HCT116 (cell line): Measurements from ENCODE around the gene VPS4B. TPM values are rescaled to one million over a fixed set of nuclear protein-coding genes. Genes with fewer than 3 reads are reported as not detected.

Experiments used
- ATAC-seq: fragments of 200-7000 bp; cut with Tn5 transposase; 2 replicates; pipeline ENCODE4 v1.9.1; 2020; ENCODE audit warnings: mild to moderate bottlenecking, moderate library complexity
- BruUV-seq: library from RNA; stranded (reverse); fragments of 400-500 nt; replicated peaks from 2 replicates; lab custom pipeline; 2021; lab: Mats Ljungman, UMichigan
- CTCF ChIA-PET: fragments of 300-600 bp; sonication (Branson Sonifier 250); formaldehyde crosslinking; loops from one replicate; lab custom pipeline; 2021; ENCODE audit warnings: antibody characterized with exemption; lab: Charles Lee
- POLR2A ChIA-PET: fragments of 300-600, 350-600 bp; sonication (Branson Sonifier 250); formaldehyde crosslinking; loops from one replicate; lab custom pipeline; 2021; ENCODE audit warnings: antibody characterized with exemption; lab: Charles Lee
- RAD21 ChIA-PET, 2 experiments: fragments of 300-600 bp; sonication (Branson Sonifier 250); formaldehyde crosslinking; loops; one replicate each; lab custom pipeline; 2023; ENCODE audit warnings: low total read pairs in 2 of 2; ENCODE audit not compliant: uncharacterized antibody in 2 of 2, unreplicated experiment in 2 of 2, low non-redundant PET in 1 of 2; lab: Charles Lee
- DNase-seq: peaks from one replicate; pipeline ENCODE4 v3.0.0-alpha.2; 2010; ENCODE audit warnings: low read depth, low spot score
- H2AFZ ChIP-seq: fragments of 200-600 bp; shearing (Covaris generic), sonication (generic); 2 replicates; pipeline ENCODE4 v1.6.1; 2017; ENCODE audit warnings: low read depth, mixed run types, mixed read lengths, antibody characterized with exemption, low read length; ENCODE audit not compliant: poor library complexity, severe bottlenecking
- H3K27ac ChIP-seq: 2 replicates; pipeline ENCODE4 v1.5.1; 2012; ENCODE audit warnings: low read depth, low read length
- H3K27me3 ChIP-seq: fragments of 200-600 bp; sonication (generic); 2 replicates; pipeline ENCODE4 v1.6.1; 2016; ENCODE audit warnings: mixed run types, low read length, mixed read lengths; ENCODE audit not compliant: insufficient read depth
- H3K36me3 ChIP-seq, 2 experiments: fragments of 200-500 bp in 1 of 2; fragments of 200-600 bp in 1 of 2; sonication (Bioruptor generic) in 1 of 2; sonication (generic) in 1 of 2; 2 replicates each; pipeline versions ENCODE4 v1.5.1 to v1.6.1; 2014 to 2016; ENCODE audit warnings: low read length in 2 of 2, inconsistent platforms in 1 of 2, mixed read lengths in 1 of 2, mixed run types in 1 of 2; ENCODE audit not compliant: insufficient read depth in 2 of 2, control insufficient read depth in 1 of 2
- H3K4me1 ChIP-seq, 2 experiments: fragments of 200-600 bp in 1 of 2; sonication (generic) in 1 of 2; 2 replicates each; pipeline versions ENCODE4 v1.5.1 to v1.6.1; 2012 to 2017; ENCODE audit warnings: low read length in 2 of 2, inconsistent platforms in 1 of 2, mild to moderate bottlenecking in 1 of 2, mixed read lengths in 1 of 2, mixed run types in 1 of 2, moderate library complexity in 1 of 2; ENCODE audit not compliant: insufficient read depth in 2 of 2, control insufficient read depth in 1 of 2
- H3K4me2 ChIP-seq: fragments of 200-600 bp; sonication (generic); 2 replicates; pipeline ENCODE4 v1.6.1; 2017; ENCODE audit warnings: mixed run types, low read length, mixed read lengths
- H3K4me3 ChIP-seq, 2 experiments: fragments of 200-600 bp in 1 of 2; sonication (generic) in 1 of 2; replicated peaks in 1 of 2; 2 replicates each; pipeline ENCODE4 v1.5.1; 2011 to 2016; ENCODE audit warnings: low read length in 2 of 2, control low read depth in 1 of 2, low read depth in 1 of 2, mild to moderate bottlenecking in 1 of 2, mixed read lengths in 1 of 2, mixed run types in 1 of 2
- H3K79me2 ChIP-seq: fragments of 200-600 bp; sonication (generic); 2 replicates; pipeline ENCODE4 v1.6.1; 2017; ENCODE audit warnings: mild to moderate bottlenecking, mixed run types, low read length, moderate library complexity, mixed read lengths; ENCODE audit not compliant: insufficient read depth
- H3K9ac ChIP-seq: fragments of 200-600 bp; sonication (generic); 2 replicates; pipeline ENCODE4 v1.6.1; 2016; ENCODE audit warnings: low read length, mixed read lengths
- H3K9me2 ChIP-seq: fragments of 200-600 bp; sonication (generic), shearing (Covaris generic); 2 replicates; pipeline ENCODE4 v1.6.1; 2017; ENCODE audit warnings: mixed run types, mild to moderate bottlenecking, moderate library complexity; ENCODE audit not compliant: insufficient read depth
- H3K9me3 ChIP-seq, 2 experiments: fragments of 200-500 bp in 1 of 2; fragments of 200-600 bp in 1 of 2; sonication (Bioruptor generic) in 1 of 2; sonication (generic) in 1 of 2; 2 replicates each; pipeline ENCODE4 v1.6.1; 2014 to 2017; ENCODE audit warnings: low read length in 2 of 2, mixed read lengths in 2 of 2, inconsistent platforms in 1 of 2, low read depth in 1 of 2, mild to moderate bottlenecking in 1 of 2, mixed run types in 1 of 2, moderate library complexity in 1 of 2; ENCODE audit not compliant: control insufficient read depth in 1 of 2, insufficient read depth in 1 of 2
- H4K20me1 ChIP-seq: fragments of 200-600 bp; sonication (generic), shearing (Covaris generic); 2 replicates; pipeline ENCODE4 v1.6.1; 2017; ENCODE audit warnings: mixed run types, mild to moderate bottlenecking, moderate library complexity; ENCODE audit not compliant: insufficient read depth
- CEBPB ChIP-seq: IDR thresholded peaks from 2 replicates; pipeline ENCODE4 v1.6.1; 2012; ENCODE audit warnings: low read depth
- ELF1 ChIP-seq: IDR thresholded peaks from 2 replicates; pipeline ENCODE4 v1.6.1; 2012; ENCODE audit warnings: low read depth, borderline replicate concordance
- EZH2phosphoT487 ChIP-seq: fragments of 200-600 bp; IDR thresholded peaks from 2 replicates; pipeline ENCODE4 v1.6.1; 2018; ENCODE audit warnings: antibody characterized with exemption, borderline replicate concordance
- FOSL1 ChIP-seq: IDR thresholded peaks from 2 replicates; pipeline ENCODE4 v1.6.1; 2012; ENCODE audit warnings: low read depth
- JUND ChIP-seq: IDR thresholded peaks from 2 replicates; pipeline ENCODE4 v1.6.1; 2012
- POLR2A ChIP-seq: IDR thresholded peaks from 2 replicates; pipeline ENCODE4 v1.7.0; 2011; ENCODE audit warnings: borderline replicate concordance; ENCODE audit not compliant: insufficient read depth, insufficient read length; ENCODE audit errors: extremely low read depth
- SRF ChIP-seq: IDR thresholded peaks from 2 replicates; pipeline ENCODE4 v1.6.1; 2012; ENCODE audit warnings: low read depth
- TCF7L2 ChIP-seq: IDR thresholded peaks from 2 replicates; pipeline ENCODE4 v1.7.0; 2011; ENCODE audit warnings: borderline replicate concordance, inconsistent platforms; ENCODE audit not compliant: insufficient read depth, insufficient read length; ENCODE audit errors: extremely low read depth
- YY1 ChIP-seq: IDR thresholded peaks from 2 replicates; pipeline ENCODE4 v1.6.1; 2011; ENCODE audit warnings: low read length, low read depth, moderate library complexity, mild to moderate bottlenecking; ENCODE audit not compliant: insufficient replicate concordance; ENCODE audit errors: extremely low read depth
- ZFX ChIP-seq: fragments of 450-650 bp; IDR thresholded peaks from 2 replicates; pipeline ENCODE4 v1.6.1; 2017
- ZNF274 ChIP-seq: fragments of 200-500 bp; sonication (Bioruptor generic); IDR thresholded peaks from 2 replicates; pipeline ENCODE4 v1.6.1; 2014; ENCODE audit warnings: mild to moderate bottlenecking, low read depth, low read length, inconsistent platforms
- intact Hi-C: fragments of 100-400 bp; cut with micrococcal nuclease; formaldehyde crosslinking; loops from 2 replicates; pipeline ENCODE4 v1.10.0; 2022
- total RNA-seq: library from RNA; stranded (reverse); gene quantifications from one replicate; pipeline ENCODE4 v1.2.1, GENCODE V29; 2021; ENCODE audit not compliant: unreplicated experiment
- TF ChIP-seq, protein P1 (sequence below): IDR thresholded peaks from 2 replicates; pipeline ENCODE4 v1.6.1; 2012
- TF ChIP-seq, protein P2 (sequence below): IDR thresholded peaks from 2 replicates; pipeline ENCODE4 v1.6.1; 2012; ENCODE audit warnings: low read depth

VPS4B gene
- total RNA-seq, 1 experiment from 2014 or later: 68.3 TPM

DNA sequence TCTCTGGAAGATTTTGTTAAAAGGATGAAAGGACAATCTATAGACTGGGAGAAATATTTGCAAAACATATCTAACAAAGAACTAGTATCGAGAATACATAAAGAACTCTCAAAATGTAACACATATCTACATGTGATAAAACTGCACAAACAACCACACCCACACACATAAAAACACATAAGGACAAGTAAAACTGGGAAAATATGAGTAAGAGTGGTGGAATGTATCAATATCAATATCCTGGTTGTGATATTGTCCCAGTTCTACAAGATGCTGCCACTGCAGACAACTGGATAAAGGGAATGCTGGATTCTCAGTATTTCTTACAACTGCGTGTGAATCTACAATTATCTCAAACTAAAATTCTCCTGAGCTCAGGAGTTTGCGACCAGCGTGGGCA is 9.3 kb downstream of the VPS4B start:
- Histone ChIP-seq H2AFZ (no peak overlapping the region), H3K27me3 (no peaks in the 10 kb centered on the region), H3K9ac (no peak overlapping the region), H3K4me1 (peaks cover 0 to 12% of the 10 kb centered on the region in 2 experiments; a peak in 2 of 4 replicates), H3K27ac (no peak overlapping the region), H4K20me1 (no peaks in the 10 kb centered on the region)
- TF ChIP-seq ELF1 (no peak), CEBPB (no peak), FOSL1 (no peak), EZH2phosphoT487 (no peak), TCF7L2 (no peak), ZNF274 (no peak), JUND (no peak), SRF (no peak), POLR2A (no peak), YY1 (no peak), ZFX (no peak)
- TF ChIP-seq, protein P1, sequence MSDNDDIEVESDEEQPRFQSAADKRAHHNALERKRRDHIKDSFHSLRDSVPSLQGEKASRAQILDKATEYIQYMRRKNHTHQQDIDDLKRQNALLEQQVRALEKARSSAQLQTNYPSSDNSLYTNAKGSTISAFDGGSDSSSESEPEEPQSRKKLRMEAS: no peak
- TF ChIP-seq, protein P2, sequence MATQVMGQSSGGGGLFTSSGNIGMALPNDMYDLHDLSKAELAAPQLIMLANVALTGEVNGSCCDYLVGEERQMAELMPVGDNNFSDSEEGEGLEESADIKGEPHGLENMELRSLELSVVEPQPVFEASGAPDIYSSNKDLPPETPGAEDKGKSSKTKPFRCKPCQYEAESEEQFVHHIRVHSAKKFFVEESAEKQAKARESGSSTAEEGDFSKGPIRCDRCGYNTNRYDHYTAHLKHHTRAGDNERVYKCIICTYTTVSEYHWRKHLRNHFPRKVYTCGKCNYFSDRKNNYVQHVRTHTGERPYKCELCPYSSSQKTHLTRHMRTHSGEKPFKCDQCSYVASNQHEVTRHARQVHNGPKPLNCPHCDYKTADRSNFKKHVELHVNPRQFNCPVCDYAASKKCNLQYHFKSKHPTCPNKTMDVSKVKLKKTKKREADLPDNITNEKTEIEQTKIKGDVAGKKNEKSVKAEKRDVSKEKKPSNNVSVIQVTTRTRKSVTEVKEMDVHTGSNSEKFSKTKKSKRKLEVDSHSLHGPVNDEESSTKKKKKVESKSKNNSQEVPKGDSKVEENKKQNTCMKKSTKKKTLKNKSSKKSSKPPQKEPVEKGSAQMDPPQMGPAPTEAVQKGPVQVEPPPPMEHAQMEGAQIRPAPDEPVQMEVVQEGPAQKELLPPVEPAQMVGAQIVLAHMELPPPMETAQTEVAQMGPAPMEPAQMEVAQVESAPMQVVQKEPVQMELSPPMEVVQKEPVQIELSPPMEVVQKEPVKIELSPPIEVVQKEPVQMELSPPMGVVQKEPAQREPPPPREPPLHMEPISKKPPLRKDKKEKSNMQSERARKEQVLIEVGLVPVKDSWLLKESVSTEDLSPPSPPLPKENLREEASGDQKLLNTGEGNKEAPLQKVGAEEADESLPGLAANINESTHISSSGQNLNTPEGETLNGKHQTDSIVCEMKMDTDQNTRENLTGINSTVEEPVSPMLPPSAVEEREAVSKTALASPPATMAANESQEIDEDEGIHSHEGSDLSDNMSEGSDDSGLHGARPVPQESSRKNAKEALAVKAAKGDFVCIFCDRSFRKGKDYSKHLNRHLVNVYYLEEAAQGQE: no peak
- TF ChIP-seq, all 23 proteins: peak for 0
- Histone ChIP-seq H3K9me3 (no peaks in the 10 kb centered on the region), H3K4me2 (no peak overlapping the region; the same call in 1 of the 2 replicates), H3K4me3 (no peak overlapping the region), H3K79me2 (peaks cover 73% of the 10 kb centered on the region), H3K36me3 (peaks cover 14 to 15% of the 10 kb centered on the region in 2 experiments; a peak in 2 of 4 replicates), H3K9me2 (no peaks in the 10 kb centered on the region)
- no TSS peak for BruUV-seq
- intact Hi-C loops: no loop called here
- DNase-seq (no peak), ATAC-seq (no peak)
- ChIA-PET CTCF (no interaction called here), POLR2A (no interaction called here), RAD21 (no interaction called here)
